ENCODE measurements around the gene SP3. TPM values are rescaled to one million over a fixed set of nuclear protein-coding genes. Genes with fewer than 3 reads are reported as not detected.

SP3 gene
- total RNA-seq, 1 donor from 2014 or later, result 52.6 TPM

DNA sequence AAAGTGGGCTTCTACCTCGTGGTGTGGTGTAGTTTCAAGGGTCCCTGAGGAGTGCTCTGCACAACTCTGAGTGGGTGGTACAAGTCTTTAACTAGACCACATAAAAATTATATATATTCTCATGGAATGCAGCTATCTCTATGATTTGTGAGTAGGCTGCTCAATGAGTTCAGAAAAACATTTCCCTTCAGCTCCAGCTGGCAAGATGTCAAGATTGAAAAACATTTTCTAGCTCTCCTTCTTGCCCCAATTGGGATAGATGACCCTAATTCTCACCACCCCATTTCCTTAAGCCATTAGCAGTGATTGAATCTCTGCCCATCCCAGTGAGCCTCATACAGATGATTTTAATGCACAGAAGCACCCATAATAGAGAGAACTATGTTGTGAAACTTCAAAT, 28.3 kb upstream of the SP3 start:
- TF ChIP-seq, protein P1, sequence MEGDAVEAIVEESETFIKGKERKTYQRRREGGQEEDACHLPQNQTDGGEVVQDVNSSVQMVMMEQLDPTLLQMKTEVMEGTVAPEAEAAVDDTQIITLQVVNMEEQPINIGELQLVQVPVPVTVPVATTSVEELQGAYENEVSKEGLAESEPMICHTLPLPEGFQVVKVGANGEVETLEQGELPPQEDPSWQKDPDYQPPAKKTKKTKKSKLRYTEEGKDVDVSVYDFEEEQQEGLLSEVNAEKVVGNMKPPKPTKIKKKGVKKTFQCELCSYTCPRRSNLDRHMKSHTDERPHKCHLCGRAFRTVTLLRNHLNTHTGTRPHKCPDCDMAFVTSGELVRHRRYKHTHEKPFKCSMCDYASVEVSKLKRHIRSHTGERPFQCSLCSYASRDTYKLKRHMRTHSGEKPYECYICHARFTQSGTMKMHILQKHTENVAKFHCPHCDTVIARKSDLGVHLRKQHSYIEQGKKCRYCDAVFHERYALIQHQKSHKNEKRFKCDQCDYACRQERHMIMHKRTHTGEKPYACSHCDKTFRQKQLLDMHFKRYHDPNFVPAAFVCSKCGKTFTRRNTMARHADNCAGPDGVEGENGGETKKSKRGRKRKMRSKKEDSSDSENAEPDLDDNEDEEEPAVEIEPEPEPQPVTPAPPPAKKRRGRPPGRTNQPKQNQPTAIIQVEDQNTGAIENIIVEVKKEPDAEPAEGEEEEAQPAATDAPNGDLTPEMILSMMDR (IDR thresholded peaks at IDR 0.05; ENCODE audit: insufficient read depth, low read length, poor library complexity, severe bottlenecking), result no peak
- no peaks in the 10 kb centered on the region for H3K36me3 ChIP-seq (ENCODE audit: control insufficient read depth, insufficient read depth, low read length)
- H3K4me3 ChIP-seq (ENCODE audit: low read depth, low read length), result no peak overlapping the region
- H3K27me3 ChIP-seq (ENCODE audit: control insufficient read depth, insufficient read depth, low read length), result no peaks in the 10 kb centered on the region
- DNase-seq (ENCODE audit: low read depth), result no peak

DNA sequence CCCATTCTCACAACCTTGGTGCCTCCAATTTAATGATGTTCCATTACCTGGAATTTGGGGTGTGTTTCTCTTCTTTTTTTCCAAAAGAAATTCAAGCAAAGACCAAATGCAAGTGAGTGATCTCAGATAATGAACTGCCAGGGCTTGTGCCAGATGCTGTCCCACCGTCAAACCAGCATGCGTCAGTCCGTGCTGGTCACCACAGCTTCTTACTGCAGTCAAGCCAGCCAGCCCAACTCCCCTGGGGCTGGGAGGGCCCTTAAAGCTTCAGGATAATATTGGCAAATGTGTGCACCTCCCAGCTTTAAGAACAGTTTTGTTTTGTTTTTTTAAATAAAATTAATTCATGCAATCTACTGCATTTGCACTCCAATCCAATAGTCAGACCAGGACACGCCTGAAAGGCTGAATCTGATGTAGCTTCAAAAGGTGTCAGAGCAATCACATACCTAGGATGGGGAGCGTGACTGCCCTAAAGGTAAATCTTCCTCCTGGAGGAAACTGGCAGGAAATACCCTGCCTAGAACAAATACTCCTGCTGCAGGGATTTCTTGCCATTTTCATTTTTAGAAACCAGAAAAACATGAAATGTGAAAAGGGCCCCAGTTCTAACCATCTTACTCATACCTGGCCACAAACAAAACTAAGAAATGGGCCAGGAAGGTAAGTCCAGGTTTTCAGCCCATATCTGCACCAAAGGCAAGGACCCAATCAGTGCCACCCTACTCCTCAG, 26.8 kb upstream of the SP3 start:
- DNase-seq (ENCODE audit: low read depth), result no peak
- no peaks in the 10 kb centered on the region for H3K36me3 ChIP-seq (ENCODE audit: control insufficient read depth, insufficient read depth, low read length)
- no peak overlapping the region for H3K4me3 ChIP-seq (ENCODE audit: low read depth, low read length)
- TF ChIP-seq, protein P1 (IDR thresholded peaks at IDR 0.05; ENCODE audit: insufficient read depth, low read length, poor library complexity, severe bottlenecking), result no peak
- no peaks in the 10 kb centered on the region for H3K27me3 ChIP-seq (ENCODE audit: control insufficient read depth, insufficient read depth, low read length)

DNA sequence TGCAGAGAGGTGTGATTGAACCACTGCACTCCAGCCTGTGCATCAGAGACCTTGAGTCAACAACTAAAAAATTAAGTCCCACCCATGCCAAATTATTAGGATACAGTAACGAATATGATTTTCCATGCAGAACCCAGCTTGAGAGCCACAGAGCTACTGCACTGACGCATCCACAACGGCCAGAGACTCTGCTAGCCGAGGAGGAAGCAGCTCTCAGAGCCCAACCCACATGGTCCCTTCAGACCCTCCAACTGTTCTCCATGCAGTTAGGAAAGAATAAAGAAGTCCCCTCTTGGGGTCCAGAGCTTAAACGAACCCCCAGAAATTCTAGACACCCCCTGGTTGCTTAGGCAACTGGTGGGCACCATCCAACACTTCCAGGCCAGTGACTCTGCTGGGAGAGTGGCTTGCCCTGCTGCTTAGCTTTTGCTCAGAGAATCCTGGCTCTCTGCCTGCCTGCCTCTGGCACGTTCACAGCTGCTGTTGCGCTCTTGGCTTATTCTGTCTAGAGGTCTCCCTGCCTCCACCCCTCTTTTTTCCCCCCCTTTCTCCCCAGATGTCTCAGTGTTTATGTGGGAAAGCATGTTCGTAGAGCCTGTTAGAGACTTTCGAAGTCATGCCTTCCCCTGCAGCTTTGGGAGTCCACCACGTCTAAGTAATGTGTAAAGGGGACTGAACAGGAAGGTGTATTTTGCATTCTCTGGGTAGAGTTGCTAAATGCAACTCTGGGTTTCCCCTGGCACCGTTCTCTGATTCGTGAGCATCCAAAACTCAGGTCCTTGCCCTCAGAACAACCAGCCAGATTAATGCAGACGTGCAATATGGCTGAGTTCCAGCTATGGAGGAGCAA, 26.0 kb upstream of the SP3 start:
- no peak overlapping the region for H3K4me3 ChIP-seq (ENCODE audit: low read depth, low read length)

DNA sequence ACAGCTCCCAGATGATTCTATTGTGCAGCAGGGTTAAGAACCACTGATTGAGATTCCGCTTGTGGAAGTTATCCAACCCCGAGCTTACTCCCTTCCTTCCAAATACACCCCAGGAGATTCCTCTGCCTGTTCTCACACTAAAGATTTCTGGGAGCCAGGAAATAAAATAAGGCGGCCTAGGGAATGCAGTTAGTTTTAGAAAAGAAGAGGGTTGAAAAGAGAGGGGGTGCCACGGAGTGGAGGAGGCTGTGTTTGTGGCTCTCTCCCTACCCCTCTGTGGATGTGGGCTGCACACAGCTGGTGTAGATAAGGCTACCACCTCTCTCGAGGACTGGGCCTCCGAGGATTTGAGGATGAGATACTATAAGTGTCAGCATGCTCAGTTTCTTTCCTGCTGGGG, 25.1 kb upstream of the SP3 start:
- H3K27me3 ChIP-seq (ENCODE audit: control insufficient read depth, insufficient read depth, low read length), result no peaks in the 10 kb centered on the region
- H3K36me3 ChIP-seq (ENCODE audit: control insufficient read depth, insufficient read depth, low read length), result no peaks in the 10 kb centered on the region
- TF ChIP-seq, protein P1 (IDR thresholded peaks at IDR 0.05; ENCODE audit: insufficient read depth, low read length, poor library complexity, severe bottlenecking), result no peak
- DNase-seq (ENCODE audit: low read depth), result no peak
- no peak overlapping the region for H3K4me3 ChIP-seq (ENCODE audit: low read depth, low read length)

More for the DNA sequence above, 26.0 kb upstream of the SP3 start:
- Histone ChIP-seq H3K36me3 (ENCODE audit: control insufficient read depth, insufficient read depth, low read length) (no peaks in the 10 kb centered on the region), H3K27me3 (ENCODE audit: control insufficient read depth, insufficient read depth, low read length) (no peaks in the 10 kb centered on the region)
- DNase-seq (ENCODE audit: low read depth), result no peak
- TF ChIP-seq, protein P1 (IDR thresholded peaks at IDR 0.05; ENCODE audit: insufficient read depth, low read length, poor library complexity, severe bottlenecking), result no peak

DNA sequence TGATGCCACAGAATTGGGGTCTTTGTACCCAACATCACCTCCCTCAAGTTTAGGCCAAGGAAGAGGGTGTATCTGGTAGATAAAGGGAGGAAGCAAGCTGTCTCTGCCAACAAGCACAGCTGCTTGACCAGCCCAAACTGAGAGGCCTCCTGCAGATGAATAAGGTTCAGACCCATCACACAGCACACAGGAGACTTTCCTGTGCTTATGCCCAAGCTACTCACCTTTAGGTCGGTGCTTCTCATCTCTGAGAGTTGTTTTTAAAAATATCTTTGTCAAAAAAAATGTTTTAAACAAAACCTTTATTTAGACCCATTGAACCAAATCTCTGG, 24.7 kb upstream of the SP3 start:
- Histone ChIP-seq H3K36me3 (ENCODE audit: control insufficient read depth, insufficient read depth, low read length) (no peaks in the 10 kb centered on the region), H3K4me3 (ENCODE audit: low read depth, low read length) (no peak overlapping the region), H3K27me3 (ENCODE audit: control insufficient read depth, insufficient read depth, low read length) (no peaks in the 10 kb centered on the region)
- DNase-seq (ENCODE audit: low read depth), result no peak
- TF ChIP-seq, protein P1 (IDR thresholded peaks at IDR 0.05; ENCODE audit: insufficient read depth, low read length, poor library complexity, severe bottlenecking), result no peak
